GM13976 (cell line): ENCODE measurements around the gene MLLT3.

Experiments used
- DNase-seq: peaks from one replicate; pipeline ENCODE4 v3.0.0; 2012; ENCODE audit warnings: low spot score
- in situ Hi-C: fragments of 300-500 bp; cut with MboI; formaldehyde crosslinking; loops from one replicate; pipeline ENCODE4 v1.12.0; 2022; ENCODE audit warnings: low sequenced_read_pairs, mixed read lengths, inconsistent platforms; ENCODE audit not compliant: unreplicated experiment
- TF ChIP-seq, protein P1 (sequence below): IDR thresholded peaks from 2 replicates; pipeline ENCODE4 v1.5.1; 2012; ENCODE audit warnings: borderline replicate concordance, mild to moderate bottlenecking; ENCODE audit not compliant: insufficient read depth; ENCODE audit errors: extremely low read depth, missing control alignments, control extremely low read depth

The MLLT3 gene

DNA sequence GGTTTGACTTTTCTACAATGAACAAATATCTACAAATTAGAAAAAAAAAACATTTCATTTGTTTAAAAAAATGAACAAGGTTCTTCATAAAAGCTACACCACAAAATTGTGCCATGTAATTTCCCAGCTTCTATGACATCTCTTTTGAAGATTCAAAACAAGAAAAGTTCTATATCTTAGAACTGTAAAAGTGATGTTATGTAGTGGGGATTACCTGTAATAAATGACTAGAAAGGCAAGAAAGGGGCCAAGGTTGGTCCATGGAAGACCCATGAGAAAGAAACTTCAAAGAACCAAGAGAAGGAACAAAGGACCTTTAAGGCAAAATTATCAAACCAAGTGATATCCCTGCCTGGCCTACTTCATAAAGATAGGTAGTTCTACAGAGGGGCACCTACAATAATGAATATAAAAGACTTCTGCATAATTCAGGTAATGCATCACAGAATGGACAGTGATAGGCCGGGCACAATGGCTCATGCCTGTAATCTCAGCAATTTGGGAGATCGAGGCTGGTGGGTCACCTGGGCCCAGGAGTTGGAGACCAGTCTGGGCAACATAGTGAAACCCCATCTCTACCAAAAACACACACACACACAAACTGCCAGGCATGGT lies 7.6 kb downstream of the MLLT3 start:
- no peak for DNase-seq
- TF ChIP-seq, protein P1, sequence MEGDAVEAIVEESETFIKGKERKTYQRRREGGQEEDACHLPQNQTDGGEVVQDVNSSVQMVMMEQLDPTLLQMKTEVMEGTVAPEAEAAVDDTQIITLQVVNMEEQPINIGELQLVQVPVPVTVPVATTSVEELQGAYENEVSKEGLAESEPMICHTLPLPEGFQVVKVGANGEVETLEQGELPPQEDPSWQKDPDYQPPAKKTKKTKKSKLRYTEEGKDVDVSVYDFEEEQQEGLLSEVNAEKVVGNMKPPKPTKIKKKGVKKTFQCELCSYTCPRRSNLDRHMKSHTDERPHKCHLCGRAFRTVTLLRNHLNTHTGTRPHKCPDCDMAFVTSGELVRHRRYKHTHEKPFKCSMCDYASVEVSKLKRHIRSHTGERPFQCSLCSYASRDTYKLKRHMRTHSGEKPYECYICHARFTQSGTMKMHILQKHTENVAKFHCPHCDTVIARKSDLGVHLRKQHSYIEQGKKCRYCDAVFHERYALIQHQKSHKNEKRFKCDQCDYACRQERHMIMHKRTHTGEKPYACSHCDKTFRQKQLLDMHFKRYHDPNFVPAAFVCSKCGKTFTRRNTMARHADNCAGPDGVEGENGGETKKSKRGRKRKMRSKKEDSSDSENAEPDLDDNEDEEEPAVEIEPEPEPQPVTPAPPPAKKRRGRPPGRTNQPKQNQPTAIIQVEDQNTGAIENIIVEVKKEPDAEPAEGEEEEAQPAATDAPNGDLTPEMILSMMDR = no peak
- in situ Hi-C loops = no loop called here

DNA sequence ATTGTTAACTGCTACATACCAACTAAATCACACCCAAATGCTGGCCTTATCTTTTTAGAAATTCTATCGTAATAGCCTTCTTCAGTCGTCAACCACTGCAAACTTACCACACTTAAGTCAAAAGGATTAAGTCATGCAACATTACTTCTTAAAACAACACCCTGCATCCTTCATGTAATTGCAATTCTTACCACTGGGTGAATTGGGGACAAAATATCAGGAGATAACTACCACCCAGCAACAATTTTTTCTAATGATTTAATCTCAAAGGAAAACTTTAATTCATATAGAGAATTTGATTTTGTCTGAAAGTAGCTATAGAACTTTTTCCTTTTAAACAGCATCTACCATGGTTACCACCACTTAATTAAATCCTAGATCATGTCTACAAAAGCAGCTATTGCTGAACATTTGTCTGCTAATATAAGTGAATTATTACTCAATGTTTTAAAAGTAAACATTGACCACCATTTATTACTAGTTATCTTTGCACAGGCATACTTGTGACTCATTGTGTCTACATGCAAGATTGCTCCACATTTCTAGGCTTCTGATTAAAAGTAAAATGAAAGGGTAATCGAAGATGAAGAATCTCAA lies 10.5 kb downstream of the MLLT3 start:
- TF ChIP-seq, protein P1 = no peak
- no peak for DNase-seq
- in situ Hi-C loops = no loop called here

GRCh38 chr9:20610591-20610990 lies 11.7 kb downstream of the MLLT3 start:
- in situ Hi-C loops = no loop called here
- TF ChIP-seq, protein P1 = no peak
- no peak for DNase-seq

DNA sequence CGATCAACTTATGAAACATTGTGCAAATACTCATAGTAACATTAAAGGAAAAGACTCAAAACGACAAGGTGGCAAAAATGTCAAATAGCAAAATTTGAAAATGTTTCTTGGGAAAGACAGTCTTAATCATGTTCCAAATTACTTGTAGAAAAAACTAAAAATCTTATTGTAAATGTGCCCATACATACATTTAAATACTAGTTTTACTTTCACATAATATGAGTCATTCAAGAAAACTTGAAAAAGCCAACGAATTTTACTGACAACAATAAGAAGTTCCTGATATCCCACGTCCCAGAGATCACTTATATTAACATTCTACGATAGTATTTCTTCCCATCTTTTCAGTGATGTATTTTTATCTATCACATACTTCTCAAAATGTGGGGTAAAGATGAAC lies 13.7 kb downstream of the MLLT3 start:
- no peak for DNase-seq
- TF ChIP-seq, protein P1 = no peak
- in situ Hi-C loops = no loop called here

GRCh38 chr9:20606652-20607051 lies 15.6 kb downstream of the MLLT3 start:
- in situ Hi-C loops = no loop called here
- no peak for DNase-seq
- TF ChIP-seq, protein P1 = no peak

DNA sequence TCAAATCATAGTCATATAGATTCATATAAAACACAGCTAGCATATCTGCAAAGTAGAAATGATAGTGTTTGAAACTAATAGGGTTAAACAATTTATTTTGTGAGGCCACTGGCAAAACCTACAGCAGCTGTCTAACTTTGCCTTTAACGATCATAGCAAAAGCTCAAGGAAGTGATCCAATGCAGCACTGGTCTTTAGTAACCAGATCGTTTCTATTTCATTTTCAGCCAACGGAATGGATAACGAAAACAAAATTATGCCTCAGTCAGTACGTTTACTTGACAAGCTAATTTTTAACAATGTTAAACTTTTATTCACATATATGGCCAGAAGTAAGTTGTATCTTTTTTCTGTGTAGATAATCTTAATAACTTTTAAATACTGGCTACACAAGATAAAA lies 17.7 kb downstream of the MLLT3 start:
- no peak for DNase-seq
- TF ChIP-seq, protein P1 = no peak
- in situ Hi-C loops = no loop called here
